ENCODE data around the gene CUEDC1.

DNA sequence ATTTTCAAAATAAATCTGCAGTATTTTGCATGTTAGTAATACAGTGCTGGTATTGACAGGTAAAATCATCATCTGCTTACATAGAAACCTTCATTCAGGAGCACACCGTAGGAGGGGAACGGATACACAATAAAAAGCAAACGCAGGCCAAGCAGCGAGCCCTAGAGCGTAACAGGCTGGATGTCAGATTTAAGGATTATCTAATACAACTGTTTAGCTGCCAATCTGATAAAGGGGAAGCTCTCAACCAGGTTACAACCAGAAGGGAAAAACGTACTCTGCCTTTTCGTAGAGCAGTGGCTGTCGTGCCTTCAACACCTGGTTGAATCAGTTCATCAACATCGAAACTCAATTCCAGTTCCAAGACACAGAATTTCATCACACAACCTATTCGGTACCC is 16.4 kb upstream of the CUEDC1 start:
- no peak for TF ChIP-seq POLR2A (IDR thresholded peaks at IDR 0.05; ENCODE audit: low read depth, low read length)
- no peak for TF ChIP-seq POLR2AphosphoS5 (IDR thresholded peaks at IDR 0.05; ENCODE audit: low read depth, low read length)

All from GM12892 (cell line).